ENCODE data around the gene PDE1A.
"Not testable (repeated sequence)": the region's sequence is repeated elsewhere in the genome, so short reads cannot be mapped to it uniquely, and the experiment has no call there.

The PDE1A gene

DNA sequence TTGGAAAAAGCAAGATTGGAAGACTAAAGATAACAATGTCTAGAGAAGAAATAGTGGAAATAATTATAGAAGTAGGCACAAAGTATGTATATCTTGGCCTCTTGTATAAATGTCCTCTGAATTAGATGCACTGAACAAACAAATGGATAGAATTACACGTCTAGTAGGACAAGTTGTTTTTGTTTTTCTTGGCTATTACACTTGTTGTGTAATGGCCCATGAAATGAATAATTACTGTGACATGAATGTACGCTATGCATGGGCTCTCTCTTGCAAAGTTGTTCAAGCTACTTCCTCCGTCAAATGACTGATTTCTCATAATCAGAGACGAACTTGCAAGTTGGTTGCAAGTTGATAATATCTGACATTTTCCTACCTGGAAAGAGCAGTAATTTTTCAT, 126.2 kb downstream of the PDE1A start:
- Histone ChIP-seq H3K4me3 (no peak overlapping the region), H3K27ac (no peak overlapping the region)
- TF ChIP-seq, protein P1, sequence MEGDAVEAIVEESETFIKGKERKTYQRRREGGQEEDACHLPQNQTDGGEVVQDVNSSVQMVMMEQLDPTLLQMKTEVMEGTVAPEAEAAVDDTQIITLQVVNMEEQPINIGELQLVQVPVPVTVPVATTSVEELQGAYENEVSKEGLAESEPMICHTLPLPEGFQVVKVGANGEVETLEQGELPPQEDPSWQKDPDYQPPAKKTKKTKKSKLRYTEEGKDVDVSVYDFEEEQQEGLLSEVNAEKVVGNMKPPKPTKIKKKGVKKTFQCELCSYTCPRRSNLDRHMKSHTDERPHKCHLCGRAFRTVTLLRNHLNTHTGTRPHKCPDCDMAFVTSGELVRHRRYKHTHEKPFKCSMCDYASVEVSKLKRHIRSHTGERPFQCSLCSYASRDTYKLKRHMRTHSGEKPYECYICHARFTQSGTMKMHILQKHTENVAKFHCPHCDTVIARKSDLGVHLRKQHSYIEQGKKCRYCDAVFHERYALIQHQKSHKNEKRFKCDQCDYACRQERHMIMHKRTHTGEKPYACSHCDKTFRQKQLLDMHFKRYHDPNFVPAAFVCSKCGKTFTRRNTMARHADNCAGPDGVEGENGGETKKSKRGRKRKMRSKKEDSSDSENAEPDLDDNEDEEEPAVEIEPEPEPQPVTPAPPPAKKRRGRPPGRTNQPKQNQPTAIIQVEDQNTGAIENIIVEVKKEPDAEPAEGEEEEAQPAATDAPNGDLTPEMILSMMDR (IDR thresholded peaks at IDR 0.05): no peak
- no peak for DNase-seq (ENCODE audit: low spot score)

- Histone ChIP-seq H3K27ac (no peak overlapping the region), H3K4me3 (no peak overlapping the region)
- DNase-seq (ENCODE audit: low spot score): no peak
- TF ChIP-seq, protein P1 (IDR thresholded peaks at IDR 0.05): no peak
Observed at GRCh38 chr2:182299632-182300031, 127.2 kb downstream of the PDE1A start.

DNA sequence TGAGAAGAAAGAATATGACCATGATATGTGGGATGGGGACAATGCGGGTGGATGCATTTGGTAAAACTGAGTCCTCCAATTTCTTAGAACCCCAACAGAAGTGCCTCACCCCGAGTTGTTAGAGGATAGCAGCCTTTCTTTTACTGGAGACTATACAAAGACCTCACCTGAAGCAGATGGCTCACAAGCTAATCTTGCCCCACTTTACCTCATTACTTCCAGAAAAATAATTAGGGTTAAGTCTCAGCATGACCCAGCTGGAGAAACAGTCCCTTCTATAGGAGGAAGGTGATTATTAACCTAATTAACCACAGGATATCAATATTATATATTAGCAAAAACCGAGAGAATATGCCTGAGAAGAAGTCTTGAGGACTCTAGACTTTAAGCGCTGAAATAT, 128.4 kb downstream of the PDE1A start:
- TF ChIP-seq, protein P1 (IDR thresholded peaks at IDR 0.05): no peak
- no peak overlapping the region for H3K4me3 ChIP-seq
- DNase-seq (ENCODE audit: low spot score): no peak

DNA sequence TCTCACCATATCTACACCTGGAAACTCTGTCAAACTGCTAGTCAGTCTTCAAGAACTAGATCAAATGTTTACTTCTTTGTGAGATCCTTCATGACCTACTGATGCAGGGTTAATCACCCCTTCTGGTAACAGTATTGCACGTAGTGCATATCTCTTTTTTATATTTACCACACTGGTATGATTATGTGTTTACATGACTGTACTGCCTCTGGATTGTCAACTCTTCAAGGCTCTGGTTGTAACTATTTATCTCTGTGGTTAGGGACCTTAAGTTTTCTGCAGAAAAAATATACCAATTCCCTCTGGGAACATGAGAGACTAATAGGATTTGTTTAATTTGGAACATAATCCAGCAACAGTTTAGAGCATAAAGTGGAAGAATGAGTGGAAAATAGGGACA, 135.5 kb downstream of the PDE1A start:
- DNase-seq (ENCODE audit: low spot score): no peak
- no peak overlapping the region for H3K4me3 ChIP-seq
- TF ChIP-seq, protein P1 (IDR thresholded peaks at IDR 0.05): no peak
- no peak overlapping the region for H3K27ac ChIP-seq

More for the DNA sequence above, 128.4 kb downstream of the PDE1A start:
- H3K27ac ChIP-seq: no peak overlapping the region

- Histone ChIP-seq H3K4me3 (no peak overlapping the region), H3K27ac (no peak overlapping the region)
- DNase-seq (ENCODE audit: low spot score): no peak
- TF ChIP-seq, protein P1 (IDR thresholded peaks at IDR 0.05): no peak
Observed at GRCh38 chr2:182283512-182283911, 143.3 kb downstream of the PDE1A start.

DNA sequence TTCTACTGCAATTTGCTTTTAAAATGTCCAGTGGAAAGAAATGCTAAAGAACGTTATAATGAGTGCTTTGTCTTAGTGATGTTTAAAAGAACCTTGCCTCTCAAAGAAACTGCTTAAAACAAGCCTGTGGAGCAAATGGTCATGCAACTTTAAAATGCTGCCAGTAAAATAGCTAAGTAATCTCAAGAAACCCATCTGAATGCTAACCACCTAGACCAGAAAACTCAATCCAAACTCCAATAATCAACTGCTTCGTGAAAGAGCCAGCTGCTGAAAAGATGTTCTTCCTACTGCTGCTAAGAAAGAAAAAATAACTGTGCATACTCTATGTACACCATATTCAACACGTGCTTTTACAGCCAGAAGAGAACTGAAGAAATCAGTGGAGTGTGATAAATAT, 145.6 kb downstream of the PDE1A start:
- no peak overlapping the region for H3K27ac ChIP-seq
- no peak overlapping the region for H3K4me3 ChIP-seq
- TF ChIP-seq, protein P1 (IDR thresholded peaks at IDR 0.05): no peak
- DNase-seq (ENCODE audit: low spot score): no peak

DNA sequence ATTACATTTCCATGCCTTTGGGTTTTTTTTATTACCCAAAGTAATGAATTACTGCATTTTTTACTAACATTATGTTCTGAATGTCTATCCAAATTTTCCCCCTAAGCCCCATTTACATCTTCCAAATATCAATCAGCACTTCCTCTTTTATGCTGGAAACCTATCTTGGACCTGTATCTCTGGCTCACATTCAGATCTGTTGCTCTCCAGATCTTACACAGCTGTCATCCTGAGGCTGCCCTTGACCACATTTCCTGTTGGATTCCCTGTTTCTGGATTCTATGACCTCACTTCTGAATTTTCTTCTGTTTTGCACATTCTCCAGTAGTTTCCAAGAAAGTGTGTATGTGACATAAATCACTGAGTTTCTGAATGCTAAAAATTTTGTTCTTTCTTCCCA, 146.7 kb downstream of the PDE1A start:
- H3K27ac ChIP-seq: no peak overlapping the region
- H3K4me3 ChIP-seq: no peak overlapping the region
- DNase-seq (ENCODE audit: low spot score): no peak
- TF ChIP-seq, protein P1 (IDR thresholded peaks at IDR 0.05): no peak

- not testable (repeated sequence) for H3K4me3 ChIP-seq; DNase-seq (ENCODE audit: low spot score); H3K27ac ChIP-seq
Observed at GRCh38 chr2:182276662-182277061, 150.2 kb downstream of the PDE1A start.

Measured in coronary artery (tissue), 2 donors.